ENCODE results near the gene PRRC1.

PRRC1 gene

DNA sequence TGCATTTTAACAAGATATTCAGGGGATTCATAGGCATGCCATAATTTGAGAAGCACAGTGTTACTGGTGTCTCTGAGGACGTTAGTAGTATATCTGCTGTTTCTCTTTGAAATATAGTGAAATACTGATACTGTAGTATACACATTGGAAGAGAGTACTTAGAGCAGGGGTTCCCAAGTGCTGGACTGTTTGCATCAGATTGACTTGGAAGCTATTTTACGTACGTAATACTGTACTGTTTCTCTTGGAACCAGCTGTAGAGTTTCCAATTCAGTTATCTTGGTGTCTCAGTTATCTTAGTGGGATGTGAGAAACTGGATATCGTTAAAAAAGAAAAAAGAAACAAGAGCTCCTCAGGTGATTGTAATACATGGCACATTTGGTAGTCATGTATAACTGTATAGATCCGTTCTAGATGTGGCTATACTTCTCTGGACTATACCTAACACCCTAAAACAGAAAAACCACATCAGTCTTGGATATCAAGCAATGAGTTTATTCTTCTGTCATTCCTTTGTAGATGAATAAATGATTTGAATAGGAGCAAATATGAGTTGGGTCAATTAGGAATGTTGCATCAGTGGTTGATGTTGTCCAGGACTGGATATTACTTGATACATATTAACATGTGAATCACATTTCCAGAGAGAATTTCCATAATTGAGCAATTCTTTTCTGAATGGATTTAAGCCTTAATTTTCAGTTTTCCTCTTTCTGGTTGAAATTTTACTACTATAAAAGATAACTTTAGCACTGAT, 33.4 kb downstream of the PRRC1 start:
- Histone ChIP-seq H3K9ac (ENCODE audit: low read depth, low read length) (no peak overlapping the region), H3K4me1 (ENCODE audit: control insufficient read depth, insufficient read depth, low read length) (no peaks in the 10 kb centered on the region), H3K9me3 (ENCODE audit: control insufficient read depth, insufficient read depth, low read length) (no peaks in the 10 kb centered on the region), H3K36me3 (ENCODE audit: control insufficient read depth, insufficient read depth, low read length) (no peaks in the 10 kb centered on the region), H3K4me3 (ENCODE audit: low read depth, low read length) (no peak overlapping the region), H3K27me3 (ENCODE audit: control insufficient read depth, insufficient read depth, low read length) (no peaks in the 10 kb centered on the region)

DNA sequence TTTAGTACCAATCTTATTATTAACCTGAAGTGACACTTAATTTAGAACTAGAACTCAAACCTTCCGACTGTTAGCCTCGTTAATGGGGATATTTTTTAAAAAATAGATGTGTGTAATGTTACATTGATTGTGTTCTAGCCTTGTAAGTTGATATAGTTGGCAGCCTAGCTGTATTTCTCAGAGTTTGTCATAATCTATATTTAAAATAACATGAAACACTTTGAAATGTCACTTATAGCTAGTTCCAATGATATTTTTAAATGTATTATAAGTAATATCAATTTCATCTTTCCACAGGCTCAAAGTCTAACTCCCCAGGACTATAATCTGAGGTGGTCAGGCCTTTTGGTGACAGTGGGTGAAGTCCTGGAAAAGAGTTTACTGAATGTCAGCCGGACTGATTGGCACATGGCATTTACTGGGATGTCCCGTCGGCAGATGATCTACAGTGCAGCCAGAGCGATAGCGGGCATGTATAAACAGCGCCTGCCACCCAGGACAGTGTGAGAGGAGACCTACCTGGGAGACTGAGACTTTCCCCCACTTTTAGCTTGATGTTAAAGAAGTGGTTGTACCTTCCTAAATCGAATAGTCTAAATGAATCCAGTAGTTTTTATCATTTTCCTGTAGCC, 34.1 kb downstream of the PRRC1 start:
- H3K4me3 ChIP-seq (ENCODE audit: low read depth, low read length): no peak overlapping the region
- no peaks in the 10 kb centered on the region for H3K4me1 ChIP-seq (ENCODE audit: control insufficient read depth, insufficient read depth, low read length)
- no peaks in the 10 kb centered on the region for H3K36me3 ChIP-seq (ENCODE audit: control insufficient read depth, insufficient read depth, low read length)
- no peak overlapping the region for H3K9ac ChIP-seq (ENCODE audit: low read depth, low read length)
- no peaks in the 10 kb centered on the region for H3K9me3 ChIP-seq (ENCODE audit: control insufficient read depth, insufficient read depth, low read length)
- no peaks in the 10 kb centered on the region for H3K27me3 ChIP-seq (ENCODE audit: control insufficient read depth, insufficient read depth, low read length)

DNA sequence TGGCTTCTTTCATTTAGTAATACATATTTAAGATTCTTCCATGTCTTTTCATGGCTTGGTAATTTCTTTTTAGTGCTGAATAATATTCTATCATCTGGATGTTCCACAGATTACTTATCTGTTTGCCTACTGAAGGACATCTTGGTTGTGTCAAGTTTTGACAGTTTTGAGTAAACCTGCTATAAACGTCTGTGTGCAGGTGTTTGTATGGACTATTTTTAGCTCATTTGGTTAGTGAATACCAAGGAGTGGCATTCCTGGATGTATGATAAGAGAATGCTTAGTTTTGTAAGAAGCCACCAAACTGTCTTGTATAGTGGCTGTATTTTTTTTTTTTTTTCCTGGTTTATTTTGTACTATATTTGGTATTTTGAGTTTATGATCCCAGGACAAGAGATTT, 38.4 kb downstream of the PRRC1 start:
- H3K36me3 ChIP-seq (ENCODE audit: control insufficient read depth, insufficient read depth, low read length): no peaks in the 10 kb centered on the region
- H3K9me3 ChIP-seq (ENCODE audit: control insufficient read depth, insufficient read depth, low read length): no peaks in the 10 kb centered on the region
- H3K4me3 ChIP-seq (ENCODE audit: low read depth, low read length): no peak overlapping the region

DNA sequence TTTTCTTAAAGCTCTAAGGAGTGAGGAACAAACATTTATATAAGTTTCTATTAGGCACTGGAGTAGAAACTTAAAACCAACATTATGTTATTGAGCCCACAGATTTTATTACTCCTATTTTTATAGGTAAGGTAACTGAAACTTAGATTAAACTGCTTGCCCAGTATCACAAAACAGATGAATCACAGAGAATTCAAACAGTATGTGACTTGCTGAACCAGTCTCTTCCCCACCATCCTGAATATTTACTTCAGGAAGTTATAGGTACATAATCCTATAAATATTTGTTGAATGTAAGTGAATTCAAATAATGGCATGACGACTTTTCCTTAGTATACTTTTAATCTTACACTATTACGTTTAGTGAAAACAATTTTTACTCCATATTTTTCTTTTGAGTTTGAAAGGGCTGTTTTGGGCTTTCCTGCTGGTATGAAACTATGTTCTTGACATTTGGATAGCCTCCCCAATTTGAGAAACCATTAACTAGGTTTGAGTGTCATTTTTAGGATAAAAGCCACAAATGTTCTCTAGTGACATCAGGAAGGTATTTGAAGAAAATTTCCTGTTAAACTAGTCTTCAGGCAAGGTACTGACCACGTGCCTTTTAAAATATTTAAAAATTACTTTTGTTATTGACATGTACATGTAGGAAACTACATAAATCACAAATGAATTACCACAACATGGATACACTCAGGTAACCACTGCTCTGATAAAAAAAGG, 39.3 kb downstream of the PRRC1 start:
- Histone ChIP-seq H3K27me3 (ENCODE audit: control insufficient read depth, insufficient read depth, low read length) (no peaks in the 10 kb centered on the region), H3K4me1 (ENCODE audit: control insufficient read depth, insufficient read depth, low read length) (no peaks in the 10 kb centered on the region), H3K9me3 (ENCODE audit: control insufficient read depth, insufficient read depth, low read length) (no peaks in the 10 kb centered on the region), H3K36me3 (ENCODE audit: control insufficient read depth, insufficient read depth, low read length) (no peaks in the 10 kb centered on the region), H3K9ac (ENCODE audit: low read depth, low read length) (no peak overlapping the region), H3K4me3 (ENCODE audit: low read depth, low read length) (no peak overlapping the region)

More for the DNA sequence above, 38.4 kb downstream of the PRRC1 start:
- no peak overlapping the region for H3K9ac ChIP-seq (ENCODE audit: low read depth, low read length)
- H3K4me1 ChIP-seq (ENCODE audit: control insufficient read depth, insufficient read depth, low read length): no peaks in the 10 kb centered on the region
- H3K27me3 ChIP-seq (ENCODE audit: control insufficient read depth, insufficient read depth, low read length): no peaks in the 10 kb centered on the region

DNA sequence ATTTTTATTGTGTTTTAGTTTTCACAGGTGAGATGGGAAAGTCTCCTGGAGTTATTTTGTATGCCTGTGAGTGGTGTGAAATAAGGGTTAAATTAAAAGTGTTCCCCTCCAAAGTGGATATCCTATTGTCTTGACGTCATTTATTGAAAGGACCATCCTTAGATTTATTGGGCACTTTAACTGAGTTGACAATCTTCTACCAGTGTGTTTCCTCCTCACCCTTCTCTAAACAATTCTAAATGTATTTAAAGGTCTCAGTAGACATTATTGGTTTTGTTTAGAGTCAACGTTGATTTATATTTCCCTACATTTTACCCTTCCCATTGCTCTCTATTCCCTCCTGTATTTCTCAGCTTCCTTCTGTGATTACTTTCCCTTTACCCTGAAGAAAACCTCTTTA, 40.8 kb downstream of the PRRC1 start:
- no peaks in the 10 kb centered on the region for H3K36me3 ChIP-seq (ENCODE audit: control insufficient read depth, insufficient read depth, low read length)
- no peaks in the 10 kb centered on the region for H3K27me3 ChIP-seq (ENCODE audit: control insufficient read depth, insufficient read depth, low read length)
- H3K9me3 ChIP-seq (ENCODE audit: control insufficient read depth, insufficient read depth, low read length): no peaks in the 10 kb centered on the region
- H3K4me3 ChIP-seq (ENCODE audit: low read depth, low read length): no peak overlapping the region
- H3K9ac ChIP-seq (ENCODE audit: low read depth, low read length): no peak overlapping the region
- H3K4me1 ChIP-seq (ENCODE audit: control insufficient read depth, insufficient read depth, low read length): no peaks in the 10 kb centered on the region

DNA sequence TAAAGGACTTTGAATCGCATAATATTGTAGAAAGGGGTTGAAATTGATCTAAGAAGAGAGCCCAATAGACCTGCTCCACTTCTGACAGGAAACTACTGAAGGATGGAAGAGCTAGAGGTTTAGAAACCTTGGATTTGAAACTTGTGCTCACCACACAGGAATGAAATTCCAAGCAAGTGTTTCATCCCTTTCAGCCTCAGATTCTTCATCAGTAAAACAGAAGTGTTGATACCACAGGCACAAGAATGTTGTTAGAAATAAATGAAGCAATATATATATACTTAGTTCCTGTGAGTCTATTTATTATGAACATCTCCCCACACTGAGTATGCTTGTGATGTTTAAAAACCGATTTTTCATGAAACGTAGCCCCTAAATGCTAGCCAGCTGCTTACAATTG, 43.8 kb downstream of the PRRC1 start:
- Histone ChIP-seq H3K36me3 (ENCODE audit: control insufficient read depth, insufficient read depth, low read length) (no peaks in the 10 kb centered on the region), H3K4me3 (ENCODE audit: low read depth, low read length) (no peak overlapping the region), H3K9ac (ENCODE audit: low read depth, low read length) (no peak overlapping the region), H3K27me3 (ENCODE audit: control insufficient read depth, insufficient read depth, low read length) (no peaks in the 10 kb centered on the region), H3K9me3 (ENCODE audit: control insufficient read depth, insufficient read depth, low read length) (no peaks in the 10 kb centered on the region), H3K4me1 (ENCODE audit: control insufficient read depth, insufficient read depth, low read length) (no peaks in the 10 kb centered on the region)

DNA sequence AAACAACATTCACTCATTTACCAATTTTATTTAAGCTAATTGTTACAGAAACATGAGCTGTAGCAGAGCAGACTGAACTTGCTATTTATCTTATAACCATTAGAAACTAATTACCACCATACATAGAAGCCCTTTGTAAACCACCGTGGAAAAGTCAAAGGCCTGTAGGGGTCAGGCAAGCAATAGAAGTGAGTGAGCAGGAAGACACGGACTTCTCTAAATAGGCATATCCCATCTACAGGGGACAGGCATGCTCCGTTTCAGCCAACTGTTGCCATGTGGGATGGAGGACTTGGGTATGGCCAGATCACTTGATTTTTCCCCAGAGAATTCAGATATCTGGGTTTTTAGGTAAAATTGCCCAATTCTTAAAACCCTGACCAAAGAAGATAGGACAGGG, 44.8 kb downstream of the PRRC1 start:
- Histone ChIP-seq H3K4me3 (ENCODE audit: low read depth, low read length) (no peak overlapping the region), H3K9ac (ENCODE audit: low read depth, low read length) (no peak overlapping the region), H3K9me3 (ENCODE audit: control insufficient read depth, insufficient read depth, low read length) (no peaks in the 10 kb centered on the region), H3K36me3 (ENCODE audit: control insufficient read depth, insufficient read depth, low read length) (no peaks in the 10 kb centered on the region), H3K4me1 (ENCODE audit: control insufficient read depth, insufficient read depth, low read length) (no peaks in the 10 kb centered on the region), H3K27me3 (ENCODE audit: control insufficient read depth, insufficient read depth, low read length) (no peaks in the 10 kb centered on the region)

DNA sequence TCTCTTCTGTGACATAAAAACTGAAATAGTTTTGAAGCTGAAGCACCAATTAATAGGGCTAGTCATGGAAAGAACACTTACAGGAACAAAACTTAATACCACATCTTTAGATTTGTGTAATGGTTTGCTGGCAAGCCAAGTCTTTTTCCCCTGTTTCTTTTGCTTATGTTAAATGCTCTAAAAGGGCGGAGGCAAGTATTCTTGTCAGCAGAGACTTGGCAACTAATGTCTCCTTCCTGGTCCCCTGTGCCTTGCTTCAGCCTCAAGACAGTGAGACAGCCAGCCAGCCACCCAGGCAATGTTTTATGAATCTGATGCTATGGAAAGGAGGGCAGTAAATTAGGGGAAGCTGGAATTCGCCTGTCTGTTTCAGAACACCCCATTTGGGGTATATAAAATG, 45.7 kb downstream of the PRRC1 start:
- no peaks in the 10 kb centered on the region for H3K36me3 ChIP-seq (ENCODE audit: control insufficient read depth, insufficient read depth, low read length)
- H3K27me3 ChIP-seq (ENCODE audit: control insufficient read depth, insufficient read depth, low read length): no peaks in the 10 kb centered on the region
- no peaks in the 10 kb centered on the region for H3K4me1 ChIP-seq (ENCODE audit: control insufficient read depth, insufficient read depth, low read length)
- no peak overlapping the region for H3K4me3 ChIP-seq (ENCODE audit: low read depth, low read length)
- H3K9ac ChIP-seq (ENCODE audit: low read depth, low read length): no peak overlapping the region
- H3K9me3 ChIP-seq (ENCODE audit: control insufficient read depth, insufficient read depth, low read length): no peaks in the 10 kb centered on the region

DNA sequence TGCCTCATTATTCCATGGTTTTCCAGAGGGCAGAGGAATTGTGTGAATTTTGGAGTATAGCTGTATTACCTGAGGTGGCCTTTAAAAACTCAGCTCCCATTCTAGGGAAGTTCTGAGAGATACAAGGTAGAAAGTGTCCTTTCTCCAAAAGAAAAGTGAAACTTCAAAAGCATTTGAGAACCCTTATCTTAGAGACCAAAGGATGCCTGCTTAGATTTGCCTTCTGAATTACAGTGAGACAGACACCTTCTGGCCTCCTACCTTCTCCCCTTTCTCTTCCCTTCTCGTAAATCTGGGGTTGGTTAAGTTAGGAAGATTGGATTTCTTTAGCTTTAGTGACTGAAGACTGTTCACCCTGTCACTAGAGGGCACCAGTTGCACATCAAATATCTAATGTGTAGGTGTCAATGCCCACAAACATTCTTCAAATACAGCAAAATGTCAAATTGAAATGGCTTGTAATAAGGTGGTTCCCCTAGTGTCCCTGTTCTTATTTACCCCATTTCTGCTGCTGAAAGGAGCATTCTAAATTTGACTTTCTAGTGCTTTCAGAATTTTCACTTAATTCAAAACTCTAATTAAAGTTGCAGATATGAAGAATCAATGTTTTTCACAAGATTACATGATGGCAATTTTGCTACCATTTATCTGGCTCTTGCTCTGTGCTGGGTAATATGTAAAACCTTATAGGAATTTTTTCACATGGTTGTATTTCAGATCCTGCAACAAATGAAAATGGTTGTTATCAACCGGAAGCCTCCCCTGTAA, 46.7 kb downstream of the PRRC1 start:
- Histone ChIP-seq H3K9ac (ENCODE audit: low read depth, low read length) (no peak overlapping the region), H3K9me3 (ENCODE audit: control insufficient read depth, insufficient read depth, low read length) (no peaks in the 10 kb centered on the region), H3K36me3 (ENCODE audit: control insufficient read depth, insufficient read depth, low read length) (no peaks in the 10 kb centered on the region), H3K4me3 (ENCODE audit: low read depth, low read length) (no peak overlapping the region), H3K4me1 (ENCODE audit: control insufficient read depth, insufficient read depth, low read length) (no peaks in the 10 kb centered on the region), H3K27me3 (ENCODE audit: control insufficient read depth, insufficient read depth, low read length) (no peaks in the 10 kb centered on the region)

DNA sequence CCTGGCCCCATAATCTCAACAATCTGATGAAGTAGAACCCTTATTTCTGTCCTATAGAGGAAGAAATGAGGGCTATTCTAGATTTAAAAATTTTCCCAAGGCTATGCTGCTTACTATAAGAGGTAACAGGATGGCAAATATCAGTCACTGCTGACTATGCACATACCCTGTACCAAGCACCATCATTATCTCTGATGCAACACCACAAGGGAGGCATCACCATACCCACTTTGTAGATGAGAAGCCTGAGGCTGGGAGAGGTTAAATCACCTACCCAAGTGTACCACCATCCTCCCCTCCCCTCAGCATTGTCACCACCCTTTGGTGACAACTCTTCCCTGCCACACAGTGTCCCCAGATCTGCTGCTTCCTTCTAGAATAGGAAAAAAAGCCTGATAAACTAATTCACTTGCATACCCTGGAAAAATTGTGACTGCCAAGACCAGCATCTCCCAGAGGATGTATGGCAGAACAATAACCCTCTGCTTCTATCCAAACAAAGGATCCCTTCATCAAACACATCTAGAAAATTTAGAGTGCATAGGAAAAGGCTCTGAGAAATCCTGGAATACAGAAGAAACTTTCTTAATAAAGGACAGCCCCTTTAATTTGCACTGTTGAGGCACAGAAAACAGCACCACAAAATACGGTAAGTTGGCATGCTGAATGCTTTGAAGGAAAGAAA, 48.3 kb downstream of the PRRC1 start:
- Histone ChIP-seq H3K36me3 (ENCODE audit: control insufficient read depth, insufficient read depth, low read length) (no peaks in the 10 kb centered on the region), H3K9ac (ENCODE audit: low read depth, low read length) (no peak overlapping the region), H3K27me3 (ENCODE audit: control insufficient read depth, insufficient read depth, low read length) (no peaks in the 10 kb centered on the region), H3K9me3 (ENCODE audit: control insufficient read depth, insufficient read depth, low read length) (no peaks in the 10 kb centered on the region), H3K4me1 (ENCODE audit: control insufficient read depth, insufficient read depth, low read length) (no peaks in the 10 kb centered on the region), H3K4me3 (ENCODE audit: low read depth, low read length) (no peak overlapping the region)

All from iPS-15b (cell line).